ENCODE measurements around the gene DSCAML1.

DSCAML1 gene

DNA sequence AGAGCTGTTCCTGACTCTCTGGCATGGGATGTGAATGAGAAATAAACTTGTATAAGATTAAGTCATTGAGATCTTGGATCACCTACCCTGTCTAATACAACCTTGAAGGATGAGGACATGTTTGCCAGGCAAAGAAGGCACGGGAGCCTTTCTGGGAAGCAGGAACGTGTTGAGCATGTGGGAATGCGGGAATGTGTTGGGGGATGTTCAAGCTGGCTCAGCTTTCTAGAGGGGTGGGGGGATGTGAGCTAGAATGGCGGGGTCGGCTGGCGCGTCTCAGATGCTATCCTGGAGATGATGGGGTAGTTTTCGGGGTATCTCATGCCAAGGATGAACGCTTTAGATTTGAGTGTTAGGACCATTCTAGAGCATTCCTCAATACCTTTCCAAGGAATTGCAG is 227.1 kb downstream of the DSCAML1 start:
- TF ChIP-seq, protein P1, sequence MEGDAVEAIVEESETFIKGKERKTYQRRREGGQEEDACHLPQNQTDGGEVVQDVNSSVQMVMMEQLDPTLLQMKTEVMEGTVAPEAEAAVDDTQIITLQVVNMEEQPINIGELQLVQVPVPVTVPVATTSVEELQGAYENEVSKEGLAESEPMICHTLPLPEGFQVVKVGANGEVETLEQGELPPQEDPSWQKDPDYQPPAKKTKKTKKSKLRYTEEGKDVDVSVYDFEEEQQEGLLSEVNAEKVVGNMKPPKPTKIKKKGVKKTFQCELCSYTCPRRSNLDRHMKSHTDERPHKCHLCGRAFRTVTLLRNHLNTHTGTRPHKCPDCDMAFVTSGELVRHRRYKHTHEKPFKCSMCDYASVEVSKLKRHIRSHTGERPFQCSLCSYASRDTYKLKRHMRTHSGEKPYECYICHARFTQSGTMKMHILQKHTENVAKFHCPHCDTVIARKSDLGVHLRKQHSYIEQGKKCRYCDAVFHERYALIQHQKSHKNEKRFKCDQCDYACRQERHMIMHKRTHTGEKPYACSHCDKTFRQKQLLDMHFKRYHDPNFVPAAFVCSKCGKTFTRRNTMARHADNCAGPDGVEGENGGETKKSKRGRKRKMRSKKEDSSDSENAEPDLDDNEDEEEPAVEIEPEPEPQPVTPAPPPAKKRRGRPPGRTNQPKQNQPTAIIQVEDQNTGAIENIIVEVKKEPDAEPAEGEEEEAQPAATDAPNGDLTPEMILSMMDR (IDR thresholded peaks at IDR 0.05; ENCODE audit: insufficient read depth, low read depth, low read length, missing control alignments), result no peak
- no peak overlapping the region for H3K4me3 ChIP-seq (ENCODE audit: low read depth, low read length)
- no peak for DNase-seq (ENCODE audit: low read depth)

DNA sequence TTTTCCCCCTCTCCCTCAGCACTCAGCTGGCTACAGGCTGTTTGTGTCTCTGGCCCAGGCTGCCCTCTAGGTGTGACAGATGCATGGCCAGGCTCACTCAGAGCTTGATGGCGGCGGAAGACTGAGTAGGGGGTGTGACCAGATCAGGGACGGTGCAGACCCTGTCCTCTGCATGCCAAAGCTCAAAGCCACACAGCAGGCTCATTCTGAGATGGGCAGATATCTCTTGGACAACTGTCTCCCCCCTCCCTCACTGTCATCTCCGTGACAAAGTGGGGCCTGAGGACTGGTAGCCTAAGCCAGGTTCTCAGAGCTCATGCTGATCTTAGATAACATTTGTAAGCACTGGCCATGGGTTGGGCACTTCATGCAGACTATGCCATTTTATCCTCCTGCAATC is 231.3 kb downstream of the DSCAML1 start:
- no peak for DNase-seq (ENCODE audit: low read depth)
- no peak overlapping the region for H3K4me3 ChIP-seq (ENCODE audit: low read depth, low read length)
- TF ChIP-seq, protein P1 (IDR thresholded peaks at IDR 0.05; ENCODE audit: insufficient read depth, low read depth, low read length, missing control alignments), result no peak

DNA sequence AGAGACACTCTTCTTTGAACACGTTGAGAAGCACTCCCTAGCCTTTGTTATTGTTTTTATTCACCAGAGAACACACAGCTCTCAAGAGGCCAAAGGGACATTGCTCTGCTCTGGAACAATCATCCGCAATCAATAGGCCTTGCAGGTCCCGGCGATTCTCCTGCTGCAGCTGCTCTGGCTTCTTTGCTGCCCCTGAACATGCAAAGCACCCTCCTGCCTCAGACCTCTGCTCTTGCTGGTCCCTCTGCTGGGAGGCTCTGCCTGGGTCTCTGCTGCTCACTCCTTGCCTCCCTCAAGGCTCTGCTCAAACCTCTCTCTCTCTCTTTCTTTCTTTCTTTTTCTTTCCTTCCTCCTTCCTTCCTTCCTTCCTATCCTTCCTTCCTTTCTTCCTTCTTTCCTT is 232.7 kb downstream of the DSCAML1 start:
- no peak overlapping the region for H3K4me3 ChIP-seq (ENCODE audit: low read depth, low read length)
- TF ChIP-seq, protein P1 (IDR thresholded peaks at IDR 0.05; ENCODE audit: insufficient read depth, low read depth, low read length, missing control alignments), result no peak
- DNase-seq (ENCODE audit: low read depth), result no peak

DNA sequence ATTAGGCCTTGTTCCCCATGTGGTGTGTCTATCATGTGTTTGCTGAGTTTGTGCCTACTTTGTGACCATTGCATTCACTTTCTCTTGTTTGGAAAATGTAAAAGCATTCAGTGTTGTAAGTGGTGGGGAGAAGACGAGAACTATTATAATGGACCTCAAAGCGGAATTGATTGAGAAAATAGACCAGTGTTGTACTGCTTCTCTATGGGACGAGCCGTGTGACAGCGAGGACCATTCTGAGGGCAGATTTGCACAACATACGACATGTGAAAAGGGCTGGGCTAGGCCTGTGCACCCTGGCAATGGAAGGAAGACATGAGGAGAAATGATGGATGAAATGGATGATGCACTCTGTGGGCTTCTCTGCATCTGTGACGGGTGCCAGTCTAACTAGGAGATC is 233.5 kb downstream of the DSCAML1 start:
- DNase-seq (ENCODE audit: low read depth), result no peak
- no peak overlapping the region for H3K4me3 ChIP-seq (ENCODE audit: low read depth, low read length)
- TF ChIP-seq, protein P1 (IDR thresholded peaks at IDR 0.05; ENCODE audit: insufficient read depth, low read depth, low read length, missing control alignments), result no peak

DNA sequence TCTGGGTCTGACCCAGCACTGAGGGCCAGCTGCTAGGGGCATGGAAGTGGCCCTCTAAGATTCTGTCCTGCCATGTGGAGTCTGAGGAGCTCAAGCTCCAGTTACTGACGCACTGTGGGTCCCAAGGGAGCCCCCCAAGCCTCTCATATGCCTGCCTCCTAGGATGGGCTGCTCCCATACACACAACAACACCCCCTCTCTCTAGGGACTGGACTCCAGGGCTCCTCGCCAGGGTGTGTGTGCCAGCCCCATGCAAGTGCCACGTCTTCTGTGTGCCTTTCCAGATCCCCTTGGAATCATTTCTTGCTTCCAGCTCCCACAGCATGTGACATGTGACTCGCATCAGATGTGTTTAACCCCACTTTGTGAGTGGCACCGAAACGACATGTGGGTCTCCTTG is 234.9 kb downstream of the DSCAML1 start:
- H3K4me3 ChIP-seq (ENCODE audit: low read depth, low read length), result no peak overlapping the region
- no peak for DNase-seq (ENCODE audit: low read depth)
- TF ChIP-seq, protein P1 (IDR thresholded peaks at IDR 0.05; ENCODE audit: insufficient read depth, low read depth, low read length, missing control alignments), result no peak

DNA sequence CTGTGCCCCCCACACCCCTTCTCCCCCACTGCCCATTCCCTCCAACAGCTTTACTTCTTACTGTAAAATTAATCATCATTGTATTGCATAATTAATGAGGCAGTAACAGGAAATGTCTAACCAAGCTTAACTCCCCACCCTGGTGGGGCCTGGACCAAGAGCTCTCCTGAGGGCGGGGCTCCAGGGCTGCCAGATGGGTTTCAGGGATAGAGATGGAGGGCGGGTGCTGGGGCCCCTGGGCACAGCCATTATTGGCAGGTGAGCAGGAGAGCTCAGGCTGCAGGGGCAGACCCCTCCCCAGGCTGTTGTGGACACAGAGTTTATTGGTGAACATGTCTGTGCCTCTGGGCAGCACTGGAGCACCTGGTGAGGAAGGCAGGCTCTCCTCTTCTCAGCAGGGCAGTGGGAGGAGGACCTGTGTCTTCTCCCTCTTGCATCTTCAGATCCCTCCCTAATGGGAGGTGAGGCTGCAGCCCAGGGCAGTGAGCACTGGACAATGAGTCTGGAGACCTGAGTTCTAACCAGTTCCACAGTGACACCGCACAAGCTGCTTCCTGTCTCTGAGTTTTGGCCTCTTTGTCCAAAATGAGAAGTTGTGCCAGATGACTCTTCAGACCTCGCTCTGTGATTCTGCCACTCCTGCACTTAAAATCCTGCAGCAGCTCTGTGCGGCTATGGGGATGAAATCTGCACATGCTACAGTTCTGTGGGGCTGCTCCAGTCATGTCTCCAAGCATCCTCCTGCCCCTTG is 236.1 kb downstream of the DSCAML1 start:
- H3K4me3 ChIP-seq (ENCODE audit: low read depth, low read length), result no peak overlapping the region
- no peak for DNase-seq (ENCODE audit: low read depth)
- TF ChIP-seq, protein P1 (IDR thresholded peaks at IDR 0.05; ENCODE audit: insufficient read depth, low read depth, low read length, missing control alignments), result no peak

DNA sequence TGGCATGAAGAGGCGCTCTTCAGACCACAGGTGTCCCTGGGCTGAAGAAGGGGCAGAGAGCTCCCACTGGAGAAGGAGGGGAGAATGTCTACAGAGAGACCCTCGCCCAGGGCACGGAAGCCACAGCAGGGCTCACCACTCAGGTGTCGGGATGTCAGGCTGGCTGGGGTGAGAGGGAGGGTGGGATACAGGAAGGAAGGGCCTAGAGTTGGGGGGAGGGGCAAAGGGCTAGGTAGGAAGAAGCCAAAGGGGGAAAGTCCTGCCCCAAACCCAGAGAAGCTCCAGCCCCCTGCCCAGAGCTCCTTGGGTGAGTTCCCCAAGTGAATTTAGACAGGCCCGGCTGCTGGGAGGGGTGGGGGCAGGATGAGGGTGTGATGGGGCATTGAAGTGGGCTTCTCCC is 237.3 kb downstream of the DSCAML1 start:
- TF ChIP-seq, protein P1 (IDR thresholded peaks at IDR 0.05; ENCODE audit: insufficient read depth, low read depth, low read length, missing control alignments), result no peak
- H3K4me3 ChIP-seq (ENCODE audit: low read depth, low read length), result no peak overlapping the region
- DNase-seq (ENCODE audit: low read depth), result no peak

Measured in GM12865 (cell line).